ENCODE data around the gene PTH1R. TPM values are rescaled to one million over a fixed set of nuclear protein-coding genes. Genes with fewer than 3 reads are reported as not detected.

Gene PTH1R
- total RNA-seq, 1 donor from 2014 or later, result 5.7 TPM

DNA sequence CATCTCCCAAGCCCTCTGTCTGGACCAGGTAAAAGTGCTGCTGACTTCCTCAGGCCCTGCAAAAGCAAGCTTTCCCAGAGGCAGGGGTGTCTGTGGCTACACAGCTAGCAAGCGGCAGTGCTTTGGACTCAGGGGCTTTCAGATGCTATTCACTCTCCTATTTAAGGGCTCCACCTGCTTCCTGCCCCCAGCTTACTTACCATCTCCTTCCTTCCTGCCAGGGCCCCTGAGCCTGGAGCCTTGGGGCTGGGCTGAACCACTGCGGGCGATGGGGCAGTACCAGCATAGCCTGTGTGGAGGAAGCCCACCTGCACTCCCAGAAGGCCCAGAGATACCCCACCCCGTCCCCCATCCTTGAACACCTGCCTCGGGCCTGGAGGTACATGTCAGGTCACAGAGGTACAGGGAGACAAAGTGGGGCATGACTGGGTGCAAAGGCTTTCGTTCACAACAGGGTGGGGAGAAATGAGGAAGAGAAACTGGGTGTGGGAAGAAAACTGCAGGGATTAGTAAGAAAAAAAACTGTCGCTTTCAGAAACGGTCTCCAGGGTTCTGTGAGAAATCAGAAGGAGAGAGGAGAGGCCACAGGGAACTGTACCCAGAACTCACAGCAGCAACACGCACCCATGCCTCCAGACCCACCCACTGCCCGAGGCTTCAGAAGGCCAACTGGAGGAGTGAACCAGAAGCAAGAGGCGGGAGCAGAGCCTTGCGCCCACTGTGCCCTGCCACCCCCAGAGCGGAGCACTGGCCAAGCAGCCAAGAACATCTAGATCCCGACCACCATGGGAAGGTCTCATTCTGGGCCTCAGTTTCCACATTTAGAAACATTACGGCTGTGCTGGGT is 49.6 kb downstream of the PTH1R start:
- peak; percentile 48 for DNase-seq (ENCODE audit: low read depth)

DNA sequence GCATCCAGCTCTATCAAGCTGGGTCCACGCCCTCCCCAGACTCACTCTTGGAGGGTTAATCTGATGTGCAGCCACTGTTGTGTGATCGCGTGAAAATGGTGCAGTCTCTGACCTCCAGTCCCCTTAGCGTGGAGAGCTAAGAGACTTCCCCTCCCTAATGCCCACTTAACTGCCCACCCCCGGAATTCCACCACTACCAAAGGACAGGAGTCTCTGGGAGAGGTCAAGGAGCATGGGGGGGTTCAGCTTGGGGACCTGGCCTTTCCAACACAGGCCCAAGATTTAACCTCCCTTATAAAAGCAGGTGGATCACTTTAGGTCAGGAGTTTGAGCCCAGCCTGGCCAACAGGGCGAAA is 50.2 kb downstream of the PTH1R start:
- DNase-seq (ENCODE audit: low read depth), result no peak

DNA sequence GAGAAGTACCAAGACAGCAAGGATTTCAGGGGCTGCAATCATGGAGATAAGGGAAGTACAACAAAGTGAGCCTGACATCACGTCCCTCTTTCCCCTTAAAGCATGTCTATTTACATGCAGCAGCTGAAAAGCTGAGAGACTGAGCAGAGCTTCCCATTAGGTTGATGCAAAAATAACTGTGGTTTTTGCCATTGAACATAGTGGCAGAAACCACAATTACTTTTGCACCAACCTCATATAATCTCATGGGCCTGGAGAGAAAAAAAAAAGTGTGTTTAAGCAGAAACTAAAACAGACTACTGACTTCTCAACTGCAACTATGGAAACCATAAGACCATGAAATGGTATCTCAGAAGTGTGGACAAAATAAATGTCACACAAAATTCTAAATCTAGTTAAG is 50.8 kb downstream of the PTH1R start:
- DNase-seq (ENCODE audit: low read depth), result peak; percentile 86

DNA sequence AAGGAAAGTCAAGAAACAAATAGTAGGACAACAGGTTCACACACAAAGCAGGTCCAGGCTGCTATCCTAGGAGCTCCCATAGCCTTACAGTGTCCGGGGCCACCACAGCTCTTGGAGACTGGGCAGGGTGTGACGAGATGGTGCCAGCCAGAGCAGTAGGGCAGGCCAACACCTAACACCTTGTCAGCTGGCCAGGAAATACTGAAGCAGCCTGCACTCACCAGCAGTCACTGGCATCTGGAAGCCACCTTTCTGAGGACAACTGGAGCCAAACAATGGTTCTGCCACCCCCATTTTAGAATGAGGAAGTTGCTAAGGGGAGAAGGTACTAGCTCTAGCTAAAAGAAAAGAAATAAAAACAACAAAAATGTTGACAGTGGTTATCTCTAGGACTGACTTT is 51.8 kb downstream of the PTH1R start:
- peak; percentile 65 for DNase-seq (ENCODE audit: low read depth)

DNA sequence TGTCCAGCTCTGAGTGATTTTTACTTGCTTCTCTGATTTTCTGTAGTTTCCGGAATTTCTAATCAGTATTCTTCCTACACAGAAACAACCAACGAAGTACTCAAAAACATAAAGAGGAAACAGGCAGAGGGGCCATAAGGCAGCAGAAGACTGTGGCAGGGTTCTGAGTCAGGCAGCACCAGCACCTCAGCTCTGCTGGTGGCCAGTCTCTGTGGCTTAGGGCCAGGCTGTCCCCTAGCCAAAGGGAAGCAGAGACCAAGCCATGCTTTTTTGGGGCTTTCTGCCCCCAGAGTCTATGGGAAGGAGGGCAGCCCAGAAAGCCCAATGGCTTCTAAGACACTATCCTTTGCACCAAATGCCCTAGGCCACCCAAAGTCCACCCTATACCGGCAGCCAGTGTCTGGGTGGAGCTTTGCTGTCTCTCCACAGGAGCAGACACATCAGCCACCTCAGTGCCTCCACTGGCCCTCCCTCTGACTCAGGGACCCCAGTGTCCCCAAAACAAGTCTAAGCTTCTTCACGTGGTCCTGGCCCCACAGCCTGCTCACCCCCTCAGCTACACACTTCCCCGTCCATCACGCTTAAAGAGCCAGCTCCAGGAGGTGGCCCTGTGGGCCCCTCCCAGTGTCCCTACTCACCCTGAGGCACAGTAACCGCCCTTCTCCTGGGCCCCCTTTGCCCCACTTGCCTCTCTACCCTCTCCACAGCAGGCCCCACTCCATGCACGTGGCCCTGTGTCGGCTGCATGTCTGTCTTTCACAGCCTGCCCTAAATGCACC is 52.8 kb downstream of the PTH1R start:
- DNase-seq (ENCODE audit: low read depth), result peak; percentile 28

DNA sequence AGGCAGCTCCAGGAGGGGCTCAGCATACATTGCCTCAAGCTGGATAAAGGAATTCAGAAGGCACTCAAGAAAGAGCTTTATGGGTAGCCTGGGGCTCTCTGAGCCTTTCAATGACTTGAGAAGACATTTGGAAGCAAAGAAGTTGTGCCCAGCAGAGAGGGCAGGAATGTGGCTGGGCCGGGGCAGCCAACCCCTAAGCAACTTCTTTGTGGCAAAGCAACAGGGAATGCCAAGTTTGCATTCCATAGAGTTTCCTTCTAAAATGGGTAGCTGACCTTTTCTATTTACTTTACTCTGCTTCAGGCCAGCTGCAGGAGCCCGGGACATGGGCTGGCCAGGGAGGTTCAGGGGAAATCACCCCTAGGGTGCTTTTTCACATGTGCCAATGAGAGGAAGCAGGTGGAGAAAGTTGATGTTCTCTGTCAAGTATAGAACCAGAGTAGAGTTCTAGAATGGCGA is 53.5 kb downstream of the PTH1R start:
- peak; percentile 63 for DNase-seq (ENCODE audit: low read depth)

DNA sequence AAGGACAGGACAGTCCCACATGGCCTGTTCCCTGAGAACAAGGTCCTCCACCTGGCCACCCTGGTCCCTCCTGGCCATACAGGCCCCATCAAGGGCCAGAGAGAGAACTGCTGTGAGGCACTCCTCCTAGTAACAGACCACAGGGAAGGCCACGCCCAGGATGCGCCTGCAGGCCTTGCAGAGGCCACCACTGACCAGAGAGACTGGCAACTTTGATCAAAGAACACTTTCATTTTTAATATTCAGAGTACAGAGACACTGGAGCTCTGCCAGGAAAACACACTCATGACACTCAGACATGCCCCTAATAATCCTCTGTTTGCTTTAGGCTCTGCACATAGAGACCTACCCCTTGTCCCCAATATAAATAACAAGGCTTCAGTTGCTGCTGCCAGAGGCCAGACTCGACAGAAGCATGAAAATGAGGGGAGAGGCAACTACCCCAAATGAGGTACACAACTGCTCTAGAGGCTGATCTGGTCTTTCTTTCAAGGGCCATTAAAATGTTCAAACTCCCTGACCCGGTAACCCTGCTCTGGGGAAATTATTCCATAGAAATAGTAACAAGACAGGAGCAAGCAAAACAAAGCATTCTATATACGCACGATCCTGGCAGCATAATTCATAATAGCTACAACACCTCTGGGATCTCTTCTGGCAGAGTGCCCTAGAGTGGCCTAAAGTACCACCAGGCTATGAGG is 54.3 kb downstream of the PTH1R start:
- DNase-seq (ENCODE audit: low read depth), result peak; percentile 72

DNA sequence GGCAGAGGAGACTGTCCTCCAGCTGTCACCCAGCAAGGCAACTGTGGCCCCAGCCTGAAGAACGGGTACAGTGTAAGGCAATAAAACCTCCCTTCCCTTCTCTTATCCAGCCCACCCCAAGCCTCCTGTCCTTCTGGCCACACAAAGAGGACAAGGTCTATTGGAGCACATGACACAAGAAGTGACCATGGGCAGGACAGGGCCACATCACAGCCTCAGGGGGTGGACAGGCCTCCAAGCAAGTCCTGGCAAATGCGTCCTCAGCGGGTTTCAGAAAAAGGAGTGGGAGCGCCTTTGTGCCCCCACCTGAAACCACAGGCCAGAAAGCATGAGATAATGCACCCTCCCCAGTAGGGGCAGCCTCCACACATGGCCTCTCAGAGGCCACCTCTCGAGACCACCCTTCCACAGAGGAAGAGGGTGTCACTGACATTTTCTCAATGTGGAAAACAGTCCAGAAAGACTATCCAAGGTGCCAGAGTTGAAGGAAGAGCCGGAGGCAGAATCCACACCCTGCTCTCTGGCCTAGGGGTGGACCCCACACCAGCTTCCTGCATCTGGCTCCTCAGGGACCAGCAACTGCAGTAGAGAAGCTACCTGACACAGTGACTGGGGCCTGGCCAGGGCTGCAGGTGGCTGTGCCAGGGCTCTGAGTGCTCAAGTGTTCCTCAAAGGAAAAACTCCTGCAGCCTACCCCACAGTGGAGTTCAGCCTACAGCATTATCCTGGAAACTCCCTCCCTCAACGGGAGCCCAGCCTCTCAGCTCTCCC is 55.1 kb downstream of the PTH1R start:
- peak; percentile 30 for DNase-seq (ENCODE audit: low read depth)

DNA sequence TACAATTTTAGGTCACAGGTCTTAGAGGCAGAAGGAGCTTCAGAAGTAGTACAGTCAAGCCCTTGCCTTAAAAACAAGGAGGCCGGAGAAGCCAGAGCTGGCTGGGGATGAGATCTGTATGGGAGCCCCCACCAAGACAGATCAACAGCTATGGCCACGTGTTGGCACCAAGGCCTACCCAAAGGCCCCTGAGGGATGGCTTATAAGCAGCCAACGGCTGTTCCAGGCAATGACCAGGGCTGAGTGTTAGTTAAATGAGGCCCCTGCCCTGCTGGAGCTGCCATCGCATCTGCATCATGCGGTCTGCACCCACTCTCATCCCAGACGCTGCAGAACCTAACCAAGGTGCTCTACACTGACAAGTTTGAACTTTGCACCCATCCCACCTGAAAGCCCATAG is 55.7 kb downstream of the PTH1R start:
- no peak for DNase-seq (ENCODE audit: low read depth)

DNA sequence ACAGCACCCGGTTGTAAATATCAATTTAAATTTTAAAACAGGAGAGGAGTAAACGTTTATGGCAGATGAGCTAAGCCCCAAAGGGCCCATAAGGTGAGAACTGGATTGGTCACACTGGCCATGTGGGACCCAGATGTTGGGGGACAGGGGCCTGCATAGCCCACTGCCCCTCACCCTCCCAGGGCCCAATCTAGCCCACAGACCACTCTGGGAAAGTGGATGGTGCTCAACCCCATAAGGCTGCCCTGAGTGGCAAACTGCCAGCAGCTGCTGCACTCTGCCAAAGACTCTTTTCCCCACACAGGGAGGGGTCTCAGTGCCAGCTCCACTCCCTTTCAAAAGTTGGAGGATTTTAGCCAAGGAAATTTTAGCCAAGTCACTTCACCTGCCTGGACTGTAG is 56.6 kb downstream of the PTH1R start:
- DNase-seq (ENCODE audit: low read depth), result peak; percentile 64

DNA sequence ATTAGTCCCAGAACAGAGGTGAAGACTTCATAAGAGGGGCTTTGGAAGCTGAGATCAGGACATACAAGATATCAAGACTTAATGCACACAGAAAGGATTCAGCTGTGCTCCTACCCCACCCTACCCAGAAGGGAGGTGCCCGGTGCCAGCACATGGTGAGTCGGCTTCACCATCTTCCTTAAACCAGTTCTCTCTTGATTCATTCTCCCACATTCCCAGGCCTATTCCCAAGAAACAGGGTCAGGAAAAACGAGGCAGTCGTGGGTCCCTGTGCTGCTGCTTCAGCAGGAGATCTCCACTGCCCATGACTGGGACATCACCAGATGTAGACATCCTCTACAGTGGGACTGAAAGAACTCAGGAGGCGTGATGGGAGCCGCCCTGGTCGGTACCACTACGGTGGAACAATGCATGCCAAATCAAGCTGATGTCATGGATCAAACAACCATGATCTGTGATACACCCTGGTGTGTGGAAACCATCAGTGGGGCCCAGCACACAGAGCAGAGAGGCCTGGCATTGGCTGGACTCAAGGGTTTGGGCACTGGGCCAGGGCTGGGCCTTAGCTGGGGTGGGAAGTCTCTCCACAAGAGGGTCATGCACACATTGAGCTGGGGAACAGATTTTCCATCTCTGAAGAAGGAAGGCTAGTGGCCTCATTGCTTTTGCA is 57.1 kb downstream of the PTH1R start:
- peak; percentile 71 for DNase-seq (ENCODE audit: low read depth)

DNA sequence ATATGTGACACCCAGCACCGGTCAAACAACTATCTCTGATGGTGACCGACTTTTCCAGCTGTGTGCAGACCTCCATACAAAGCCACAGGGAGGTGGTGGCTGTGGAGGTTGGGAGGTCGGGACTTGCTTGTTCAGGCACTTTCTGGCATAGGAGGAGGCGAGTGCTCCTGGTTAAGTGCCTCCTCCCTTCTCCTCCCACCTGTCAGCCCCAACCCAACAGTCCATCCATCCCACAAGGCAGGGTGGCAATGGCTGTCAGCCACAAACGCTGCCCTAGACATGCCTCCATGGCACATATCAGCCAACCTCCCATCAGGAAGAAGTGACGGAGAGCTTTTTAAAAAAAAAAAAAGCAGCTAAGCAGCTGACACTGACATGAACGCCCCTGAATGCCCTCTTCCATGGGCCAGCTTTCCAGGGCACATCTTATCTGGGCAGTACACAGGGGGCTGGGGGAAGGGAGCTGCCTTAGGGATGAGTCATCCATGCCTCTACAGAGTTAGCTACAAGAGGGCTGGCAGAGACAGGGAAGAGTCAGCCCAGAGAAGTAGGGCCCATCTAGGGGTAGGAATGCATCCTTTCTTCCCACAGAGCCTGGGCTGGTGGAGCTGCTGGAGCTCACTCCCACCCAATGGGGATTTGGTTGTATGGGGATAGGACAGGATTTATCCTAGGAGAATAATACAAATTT is 57.8 kb downstream of the PTH1R start:
- DNase-seq (ENCODE audit: low read depth), result peak; percentile 100

DNA sequence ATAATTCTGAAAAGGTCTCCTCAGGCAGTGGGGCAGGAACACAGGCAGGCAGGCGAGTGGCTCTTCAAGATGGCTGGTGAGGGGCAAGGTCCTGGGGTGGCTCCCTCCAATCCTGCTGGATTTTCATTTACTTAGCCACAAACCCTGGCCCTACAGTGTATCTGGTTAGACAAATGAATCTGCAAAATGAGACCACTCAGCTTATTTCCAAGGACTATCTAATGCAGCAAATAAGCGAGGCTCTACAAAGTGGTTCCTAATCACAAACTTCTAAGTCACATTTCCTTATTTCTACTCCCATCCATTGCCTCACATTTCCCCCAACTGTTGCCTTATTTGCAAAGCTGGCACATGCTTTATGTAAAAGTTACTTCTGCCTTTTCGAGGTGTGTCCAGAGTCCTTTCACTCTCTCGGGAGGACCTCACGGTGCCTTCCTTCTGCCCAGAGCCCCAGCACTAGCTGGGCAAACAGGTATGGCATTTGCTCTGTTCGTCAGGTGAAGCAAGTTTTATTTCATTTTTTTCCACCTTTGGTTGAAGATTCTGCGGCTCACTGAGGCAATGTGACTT is 58.6 kb downstream of the PTH1R start:
- peak; percentile 12 for DNase-seq (ENCODE audit: low read depth)

DNA sequence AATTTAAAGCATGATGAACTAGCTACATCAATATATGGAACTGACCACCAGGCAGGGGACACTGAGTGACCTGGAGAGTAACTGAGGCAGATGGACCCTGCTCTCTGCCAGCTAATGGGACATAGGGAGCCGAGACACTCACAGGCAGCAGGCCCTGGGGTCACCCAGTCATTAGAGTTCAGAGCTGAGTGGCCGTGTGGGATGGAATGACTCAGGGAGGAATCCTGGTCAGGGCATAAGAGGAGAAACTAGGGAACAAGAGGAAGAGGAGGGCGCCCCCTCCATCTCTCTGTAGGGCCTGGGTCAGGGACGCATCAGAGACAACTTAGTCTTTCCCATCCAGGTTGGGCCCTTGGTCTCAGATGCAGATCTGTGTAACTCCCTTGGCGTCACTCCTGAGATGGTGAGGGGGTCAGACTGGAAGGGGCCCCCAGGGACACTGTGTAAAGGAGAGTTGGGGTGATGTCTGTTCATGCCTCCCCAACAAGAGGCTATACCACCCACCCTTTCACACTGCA is 59.3 kb downstream of the PTH1R start:
- peak; percentile 57 for DNase-seq (ENCODE audit: low read depth)

DNA sequence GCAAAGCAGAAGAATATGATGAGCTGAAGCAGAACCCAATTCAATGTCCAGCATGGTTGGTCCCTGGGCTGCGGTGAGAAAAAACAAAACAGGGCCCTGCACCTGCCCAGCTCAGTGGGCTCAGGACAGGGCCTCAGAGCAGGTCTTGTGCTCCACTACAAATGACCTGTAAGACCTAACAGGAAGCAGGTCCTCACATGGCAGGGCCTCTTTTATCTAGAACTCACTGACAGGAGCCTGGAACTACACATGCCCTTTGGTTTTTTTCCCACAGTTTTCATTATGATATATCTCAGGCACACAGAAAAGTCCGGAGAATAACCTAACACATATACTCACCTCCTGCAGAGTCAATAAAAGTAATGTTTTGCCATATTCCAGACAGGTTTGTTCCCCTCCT is 60.6 kb downstream of the PTH1R start:
- no peak for DNase-seq (ENCODE audit: low read depth)

DNA sequence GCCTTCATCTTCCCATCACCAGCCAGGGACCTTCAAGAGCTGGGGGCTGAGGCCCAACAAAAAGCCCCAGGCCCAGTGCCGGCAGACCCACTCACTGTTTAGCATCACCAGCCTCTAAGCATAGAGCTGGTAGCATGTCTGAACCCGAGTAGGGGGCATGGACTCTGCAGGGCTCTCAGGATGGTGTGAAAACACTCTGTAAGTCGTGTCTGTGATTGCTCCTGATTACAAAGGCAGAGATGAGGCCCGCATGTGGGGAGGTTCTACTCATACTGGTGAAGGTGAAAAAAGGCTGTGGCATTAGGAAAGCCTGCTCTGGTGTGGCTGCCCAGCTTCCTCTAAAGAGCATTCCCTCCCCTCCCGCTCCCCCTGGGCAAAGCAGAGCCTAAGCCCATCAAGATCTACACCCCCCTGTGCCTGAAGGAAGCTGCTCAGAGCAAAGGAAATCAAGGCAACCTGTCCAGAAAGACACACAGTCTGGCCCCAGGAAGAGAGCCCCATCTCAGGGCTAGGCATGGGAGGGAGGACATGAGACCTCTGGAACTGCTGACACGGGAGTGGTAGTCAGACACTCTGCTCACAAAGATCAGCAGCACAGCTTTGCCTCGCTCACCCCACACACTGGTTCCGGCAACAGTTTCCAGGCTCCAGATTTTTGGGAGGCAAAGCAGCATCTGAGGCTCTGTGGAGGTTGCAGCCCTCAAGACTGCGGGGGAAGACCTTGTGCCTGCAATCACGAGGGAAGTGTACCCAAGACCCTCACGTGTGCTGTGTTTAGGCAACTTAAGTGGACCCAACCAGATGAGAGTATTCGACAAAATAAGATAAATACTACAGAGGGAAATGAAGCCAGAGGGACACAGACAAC is 62.3 kb downstream of the PTH1R start:
- DNase-seq (ENCODE audit: low read depth), result no peak

DNA sequence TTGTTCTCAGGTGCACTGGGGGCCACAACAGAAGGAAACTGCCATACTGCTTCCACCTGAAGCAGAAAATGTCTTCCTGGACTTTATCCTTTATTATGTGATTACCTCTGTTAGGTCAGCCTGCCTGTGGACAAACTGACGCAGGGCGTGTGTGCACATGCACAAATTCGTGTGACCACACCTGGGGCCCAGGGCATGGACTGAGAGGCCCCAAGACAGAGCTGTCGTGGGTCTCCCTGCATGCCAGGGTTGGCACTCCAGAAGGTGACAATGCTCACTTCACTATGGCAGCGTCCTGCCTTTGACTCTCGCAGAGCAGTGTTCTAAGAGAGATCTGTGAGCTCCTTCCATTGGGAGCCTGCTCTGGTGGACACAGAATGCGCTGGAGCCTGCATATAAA is 64.6 kb downstream of the PTH1R start:
- DNase-seq (ENCODE audit: low read depth), result no peak

DNA sequence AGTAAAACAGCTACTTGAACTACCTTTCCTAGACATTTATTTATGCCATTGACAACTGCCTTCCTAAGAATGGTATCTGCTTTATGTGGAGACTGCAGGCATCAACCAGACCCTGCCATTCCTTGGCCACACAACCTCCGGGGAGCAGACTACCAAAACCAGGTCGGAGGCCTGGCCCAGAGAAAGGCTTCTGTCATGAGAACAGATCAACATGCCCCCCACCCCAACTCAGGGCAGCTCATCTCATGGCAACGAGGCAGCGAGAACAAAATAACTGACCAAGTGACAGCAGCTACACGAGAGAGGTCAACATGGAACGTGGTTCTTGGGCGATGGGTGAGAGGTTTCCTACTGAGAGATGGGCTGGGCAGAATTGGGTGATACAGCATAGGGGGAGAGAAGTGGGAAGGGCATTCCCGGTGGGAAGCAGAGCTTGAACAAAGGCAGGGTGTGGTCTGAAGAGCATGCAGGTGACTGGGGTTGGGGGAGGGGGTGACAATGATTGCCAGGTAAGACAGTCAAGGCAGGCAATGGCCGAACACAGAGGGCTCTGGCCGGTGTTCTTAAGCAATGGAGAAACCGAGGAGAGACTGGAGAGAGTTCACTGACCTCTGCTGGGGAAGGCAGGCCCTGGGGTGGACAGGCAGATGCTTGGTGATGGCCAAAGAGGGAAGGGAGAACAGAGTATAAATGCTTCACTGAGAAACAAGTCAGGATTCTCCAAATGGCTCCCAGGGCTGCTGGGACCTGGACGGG is 65.1 kb downstream of the PTH1R start:
- DNase-seq (ENCODE audit: low read depth), result no peak

Data from myocyte (in vitro differentiated cells).